GM12872 (cell line): ENCODE data around the gene CLASP2.

ENCODE experiments used
- TF ChIP-seq, protein P1 (sequence below): IDR thresholded peaks from 3 replicates; pipeline ENCODE4 v1.5.1; 2011; ENCODE audit warnings: low read depth, mild to moderate bottlenecking, low read length, moderate library complexity; ENCODE audit not compliant: insufficient read depth

The CLASP2 gene

DNA sequence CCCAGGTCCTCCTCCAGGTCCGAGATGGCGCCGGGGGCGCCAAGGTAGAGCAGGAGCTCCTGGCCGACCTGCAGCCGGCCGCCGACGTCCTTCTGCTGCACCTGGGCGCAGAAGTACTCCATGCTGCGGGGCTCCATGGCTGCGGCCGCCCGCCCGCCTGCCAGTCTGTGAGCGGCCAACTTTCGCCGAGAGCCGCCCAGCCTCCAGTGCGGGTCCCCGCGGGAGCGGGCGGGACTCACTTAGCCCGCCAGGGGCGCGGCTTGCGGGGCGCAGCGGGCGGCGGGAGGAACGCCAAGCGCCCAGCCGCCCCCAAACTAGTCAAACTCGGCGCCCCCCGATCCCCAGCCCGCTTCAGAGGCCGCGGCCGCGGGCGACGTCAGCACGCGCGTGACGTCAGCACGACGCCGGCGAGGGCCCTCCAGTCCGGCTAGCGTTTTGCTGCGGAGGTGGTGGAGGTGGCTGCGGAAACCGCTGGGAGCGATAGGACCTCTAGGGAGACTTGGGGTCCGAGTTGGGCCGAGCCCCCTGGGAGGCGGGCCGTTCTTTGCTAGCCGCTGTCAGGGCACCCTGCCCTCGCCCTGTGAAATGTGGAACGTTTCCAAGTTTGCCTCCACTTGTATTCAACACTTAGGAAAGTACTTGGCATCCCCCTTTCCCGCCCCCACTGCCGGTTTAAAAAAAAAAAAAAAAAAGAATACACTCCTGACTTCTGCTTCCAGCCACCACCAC, at the start of gene CLASP2:
CLASP2 (minus strand) TSS at position 389 of the 729 bp plus-strand sequence; CDS start at position 137, 252 bp downstream.
- TF ChIP-seq, protein P1, sequence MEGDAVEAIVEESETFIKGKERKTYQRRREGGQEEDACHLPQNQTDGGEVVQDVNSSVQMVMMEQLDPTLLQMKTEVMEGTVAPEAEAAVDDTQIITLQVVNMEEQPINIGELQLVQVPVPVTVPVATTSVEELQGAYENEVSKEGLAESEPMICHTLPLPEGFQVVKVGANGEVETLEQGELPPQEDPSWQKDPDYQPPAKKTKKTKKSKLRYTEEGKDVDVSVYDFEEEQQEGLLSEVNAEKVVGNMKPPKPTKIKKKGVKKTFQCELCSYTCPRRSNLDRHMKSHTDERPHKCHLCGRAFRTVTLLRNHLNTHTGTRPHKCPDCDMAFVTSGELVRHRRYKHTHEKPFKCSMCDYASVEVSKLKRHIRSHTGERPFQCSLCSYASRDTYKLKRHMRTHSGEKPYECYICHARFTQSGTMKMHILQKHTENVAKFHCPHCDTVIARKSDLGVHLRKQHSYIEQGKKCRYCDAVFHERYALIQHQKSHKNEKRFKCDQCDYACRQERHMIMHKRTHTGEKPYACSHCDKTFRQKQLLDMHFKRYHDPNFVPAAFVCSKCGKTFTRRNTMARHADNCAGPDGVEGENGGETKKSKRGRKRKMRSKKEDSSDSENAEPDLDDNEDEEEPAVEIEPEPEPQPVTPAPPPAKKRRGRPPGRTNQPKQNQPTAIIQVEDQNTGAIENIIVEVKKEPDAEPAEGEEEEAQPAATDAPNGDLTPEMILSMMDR, result no peak

DNA sequence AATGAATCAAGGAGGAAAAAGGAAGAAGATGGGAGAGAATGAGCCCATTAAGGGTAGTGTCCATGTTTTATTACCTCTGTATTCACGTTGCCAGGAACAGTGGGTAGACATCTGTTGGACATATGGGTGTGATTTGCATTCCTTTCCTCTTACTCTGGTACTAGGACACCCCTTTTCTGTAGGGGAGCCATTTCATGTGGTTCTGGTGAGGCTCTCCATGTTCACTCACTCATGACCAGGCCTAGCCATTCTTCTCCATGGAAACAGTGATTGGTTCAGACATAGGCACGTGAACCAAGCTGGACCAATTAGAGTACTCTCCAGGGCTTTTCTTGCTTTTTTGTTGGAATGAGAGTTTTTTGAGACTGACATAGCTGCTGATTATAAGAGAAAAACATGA, 40.8 kb upstream of the CLASP2 start:
- TF ChIP-seq, protein P1, result no peak

DNA sequence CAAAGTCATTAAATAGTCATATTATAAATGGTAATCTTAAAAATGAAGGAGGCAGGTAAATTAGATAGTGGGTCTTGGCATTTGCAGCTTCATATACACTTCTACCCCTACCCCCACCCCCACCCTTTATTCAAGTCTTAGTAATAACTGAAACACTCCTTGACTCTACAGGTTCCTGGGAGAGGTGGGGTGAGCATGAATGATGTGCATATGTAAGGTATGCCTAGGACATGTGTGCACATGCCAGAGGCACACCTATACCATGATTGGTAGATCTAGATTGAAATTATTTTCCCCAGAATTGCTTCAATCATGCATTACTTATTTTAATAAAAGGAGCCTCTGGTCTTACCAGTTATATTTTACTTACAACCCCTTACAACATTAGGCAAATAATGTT, 40.2 kb upstream of the CLASP2 start:
- TF ChIP-seq, protein P1, result no peak

DNA sequence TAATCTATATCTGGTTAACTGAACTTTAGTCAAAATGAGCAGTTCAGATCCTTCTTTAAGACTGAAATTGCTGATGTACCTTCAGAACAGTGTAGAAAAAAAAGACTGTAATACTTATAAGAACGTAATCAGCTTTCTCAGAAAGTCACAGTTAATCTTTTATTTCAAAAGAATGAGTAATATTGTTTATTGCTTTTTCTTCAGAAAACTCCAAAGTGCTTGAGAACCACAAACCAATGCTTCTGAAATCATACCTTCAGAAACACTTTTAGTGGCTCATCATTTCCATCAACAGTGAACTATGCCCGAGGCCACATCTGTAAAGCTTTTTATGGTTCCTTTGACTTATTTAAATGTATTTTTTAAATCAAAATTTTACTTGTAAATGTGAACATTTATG, 33.3 kb upstream of the CLASP2 start:
- TF ChIP-seq, protein P1, result no peak

DNA sequence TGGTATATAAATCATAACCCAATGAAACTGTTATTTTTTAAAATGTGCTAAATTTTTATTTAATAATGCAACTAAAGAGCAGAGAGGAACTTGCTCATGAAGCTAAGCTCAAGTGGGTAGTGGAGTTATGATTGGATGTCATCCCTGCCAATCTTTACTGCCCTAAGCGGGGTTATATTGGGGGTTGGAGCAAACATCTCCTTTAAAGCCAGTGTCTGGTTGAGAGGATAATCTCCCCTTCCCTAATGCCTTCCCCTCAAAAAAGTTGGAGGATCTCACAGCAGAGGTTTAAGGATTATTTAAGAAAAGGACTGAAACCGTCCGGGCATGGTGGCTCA, 32.1 kb upstream of the CLASP2 start:
- TF ChIP-seq, protein P1, result no peak

DNA sequence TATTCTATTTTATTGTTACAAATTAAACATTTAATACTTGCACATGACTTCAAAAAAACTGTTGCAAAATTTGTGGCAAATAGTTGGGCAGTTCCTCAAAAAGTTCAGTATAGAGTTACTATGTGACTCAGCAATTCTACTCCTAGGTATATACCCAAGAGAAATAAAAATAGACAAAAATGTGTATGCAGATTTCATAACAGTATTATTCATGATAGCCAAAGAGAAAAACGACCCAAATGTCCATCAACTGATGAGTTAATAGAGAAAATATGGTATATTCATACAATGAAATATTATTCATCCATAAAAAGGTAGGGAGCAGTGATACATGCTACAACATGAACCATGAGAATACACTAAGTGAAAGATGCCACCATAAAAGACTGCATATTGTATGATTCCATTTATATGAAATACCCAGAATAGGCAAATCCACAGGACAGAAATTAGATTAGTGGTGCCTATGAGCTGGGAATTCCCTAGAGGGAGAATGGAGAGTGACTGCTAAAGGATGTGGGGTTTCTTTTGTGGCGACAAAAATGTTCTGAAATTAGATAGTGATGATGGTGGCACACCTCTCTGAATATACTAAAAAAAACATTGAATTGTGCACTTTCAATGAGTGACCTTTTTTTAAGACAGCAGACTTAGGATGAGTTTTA, 31.6 kb upstream of the CLASP2 start:
- TF ChIP-seq, protein P1, result no peak

DNA sequence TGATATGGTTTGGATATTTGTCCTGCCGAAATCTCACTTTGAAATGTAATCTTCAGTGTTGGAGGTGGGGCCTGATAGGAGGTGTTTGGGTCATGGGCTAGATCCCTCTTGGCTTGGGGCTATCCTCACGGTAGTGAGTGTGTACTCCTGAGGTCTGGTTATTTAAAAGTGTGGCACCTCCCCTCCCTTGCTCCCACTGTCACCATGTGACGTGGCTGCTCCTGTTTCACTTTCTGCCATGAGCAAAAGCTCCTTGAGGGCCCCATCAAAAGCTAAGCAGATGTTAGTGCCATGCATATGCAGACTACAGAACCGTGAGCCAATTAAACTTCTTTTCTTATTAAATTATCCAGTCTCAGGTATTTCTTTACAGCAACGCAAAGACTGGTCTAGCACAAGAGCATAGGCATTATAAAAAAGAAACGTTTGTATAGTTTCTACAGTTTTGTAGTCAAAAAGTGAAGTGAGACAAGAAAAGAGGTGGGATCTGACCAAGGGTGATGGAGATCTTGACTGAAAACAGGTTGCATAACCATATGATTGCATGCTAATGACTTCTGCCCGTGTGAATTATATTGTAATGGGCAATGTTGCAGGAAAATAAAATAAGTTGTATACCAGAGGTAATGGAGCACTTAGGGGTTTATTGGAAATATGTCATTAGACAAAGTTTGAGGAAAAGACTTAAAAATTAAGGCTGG, 28.5 kb upstream of the CLASP2 start:
- TF ChIP-seq, protein P1, result no peak
